GM12878 (cell line): ENCODE measurements around the gene SFSWAP. TPM values are rescaled to one million over a fixed set of nuclear protein-coding genes. Genes with fewer than 3 reads are reported as not detected.

Experiments used
- ATAC-seq: fragments of 200-7000 bp; cut with Tn5 transposase; 3 replicates; pipeline ENCODE4 v1.9.1; 2020; ENCODE audit warnings: mild to moderate bottlenecking, moderate library complexity
- BruUV-seq: library from RNA; stranded (reverse); fragments of 400-500 nt; replicated peaks from 2 replicates; lab custom pipeline; 2021; lab: Mats Ljungman, UMichigan
- CTCF ChIA-PET: fragments of 300-600 bp; sonication (Branson Sonifier 250); formaldehyde crosslinking; extraction: SDS; loops from one replicate; lab custom pipeline; 2021; ENCODE audit warnings: inconsistent platforms; lab: Yijun Ruan, JAX
- POLR2A ChIA-PET: fragments of 350-600 bp; formaldehyde crosslinking; extraction: SDS; loops from one replicate; lab custom pipeline; 2021; ENCODE audit warnings: inconsistent platforms; lab: Charles Lee
- RAD21 ChIA-PET: fragments of 300-600 bp; sonication (Branson Sonifier 250); formaldehyde crosslinking; loops from one replicate; lab custom pipeline; 2023; ENCODE audit warnings: antibody characterized with exemption; ENCODE audit not compliant: unreplicated experiment; lab: Charles Lee
- SMC1A ChIA-PET: fragments of 300-600 bp; sonication (Branson Sonifier 250); formaldehyde crosslinking; loops from one replicate; lab custom pipeline; 2023; ENCODE audit not compliant: unreplicated experiment, uncharacterized antibody; lab: Charles Lee
- DNase-seq: peaks from one replicate; pipeline ENCODE4 v3.0.0-alpha.2; 2011; ENCODE audit warnings: low read depth, low spot score
- FAIRE-seq: peaks from 3 replicates; lab custom pipeline; 2011; peaks lifted over from hg19 to GRCh38; lab: Jason Lieb, UNC
- H2AFZ ChIP-seq: 2 replicates; pipeline ENCODE4 v1.6.0; 2011; ENCODE audit warnings: low read depth, low read length, control low read depth; ENCODE audit not compliant: control insufficient read depth
- H3K27ac ChIP-seq: 2 replicates; pipeline ENCODE4 v1.5.1; 2011; ENCODE audit warnings: control low read depth; ENCODE audit not compliant: control insufficient read depth, insufficient read depth
- H3K27me3 ChIP-seq, 2 experiments: replicated peaks in 1 of 2; 2 replicates each; pipeline versions ENCODE4 v1.6.0 to v1.6.1; 2011; ENCODE audit warnings: low read length in 1 of 2; ENCODE audit not compliant: control insufficient read depth in 2 of 2, insufficient read depth in 2 of 2
- H3K36me3 ChIP-seq, 2 experiments: 2 replicates each; pipeline ENCODE4 v1.5.1; 2011; ENCODE audit warnings: low read length in 1 of 2; ENCODE audit not compliant: control insufficient read depth in 2 of 2, insufficient read depth in 2 of 2
- H3K4me1 ChIP-seq: 2 replicates; pipeline ENCODE4 v1.6.1; 2011; ENCODE audit warnings: mild to moderate bottlenecking, low read length, moderate library complexity, mixed read lengths; ENCODE audit not compliant: control insufficient read depth, insufficient read depth
- H3K4me2 ChIP-seq: 2 replicates; pipeline ENCODE4 v1.6.0; 2011; ENCODE audit warnings: control low read depth; ENCODE audit not compliant: control insufficient read depth, insufficient read depth
- H3K4me3 ChIP-seq: fragments of 200-600 bp; sonication (generic); 2 replicates; pipeline ENCODE4 v1.5.1; 2016
- H3K79me2 ChIP-seq: 2 replicates; pipeline ENCODE4 v1.6.0; 2011; ENCODE audit warnings: low read length; ENCODE audit not compliant: control insufficient read depth, insufficient read depth
- H3K9ac ChIP-seq: 2 replicates; pipeline ENCODE4 v1.8.0; 2011; ENCODE audit warnings: low read length, control low read depth, mixed read lengths; ENCODE audit not compliant: control insufficient read depth, insufficient read depth
- H3K9me3 ChIP-seq: replicated peaks from 3 replicates; pipeline ENCODE4 v1.5.1; 2011; ENCODE audit warnings: mild to moderate bottlenecking, low read length; ENCODE audit not compliant: control insufficient read depth, insufficient read depth
- H4K20me1 ChIP-seq: 2 replicates; pipeline ENCODE4 v1.6.0; 2011; ENCODE audit not compliant: control insufficient read depth, insufficient read depth
- BCL3 ChIP-seq: IDR thresholded peaks from 2 replicates; pipeline ENCODE4 v1.6.1; 2011; ENCODE audit warnings: borderline replicate concordance, low read depth, mild to moderate bottlenecking, moderate library complexity, low read length; ENCODE audit not compliant: insufficient read depth, poor library complexity, severe bottlenecking
- CEBPB ChIP-seq, 2 experiments: fragments of 150-350 bp in 1 of 2; IDR thresholded peaks; 2 replicates each; pipeline ENCODE4 v1.6.1; 2012 to 2014; ENCODE audit warnings: low read depth in 2 of 2, low read length in 2 of 2, borderline replicate concordance in 1 of 2, inconsistent platforms in 1 of 2
- CHD1 ChIP-seq: IDR thresholded peaks from 2 replicates; pipeline ENCODE4 v1.6.1; 2012; ENCODE audit warnings: low read depth, low read length, improper control_type of control experiment
- CTCF ChIP-seq, 3 experiments: IDR thresholded peaks in 2 of 3; conservative IDR thresholded peaks in 1 of 3; 2 replicates each; pipeline ENCODE4 v1.5.1; 2011; ENCODE audit warnings: low read depth in 3 of 3, low read length in 3 of 3, mild to moderate bottlenecking in 3 of 3, control low read depth in 2 of 3, moderate library complexity in 2 of 3, inconsistent platforms in 1 of 3, mixed read lengths in 1 of 3; ENCODE audit not compliant: control insufficient read depth in 2 of 3, insufficient read depth in 1 of 3; ENCODE audit errors: extremely low read depth in 1 of 3
- EGR1 ChIP-seq, 2 experiments: IDR thresholded peaks; 1 replicate in 1 of 2; 2 replicates in 1 of 2; pipeline ENCODE4 v1.6.1; 2011 to 2012; ENCODE audit warnings: low read depth in 2 of 2, low read length in 2 of 2, borderline replicate concordance in 1 of 2, mild to moderate bottlenecking in 1 of 2, moderate library complexity in 1 of 2
- HDAC2 ChIP-seq: fragments of 200-600 bp; sonication (generic); IDR thresholded peaks from 2 replicates; pipeline ENCODE4 v1.6.1; 2017
- IKZF2 ChIP-seq, 2 experiments: fragments of 450-650 bp; IDR thresholded peaks; 2 replicates each; pipeline ENCODE4 v1.6.1; 2017; ENCODE audit warnings: mild to moderate bottlenecking in 2 of 2, moderate library complexity in 2 of 2
- MYC ChIP-seq: IDR thresholded peaks from 2 replicates; pipeline ENCODE4 v1.6.1; 2011; ENCODE audit warnings: mild to moderate bottlenecking, low read length, moderate library complexity, inconsistent platforms; ENCODE audit not compliant: insufficient read depth, insufficient replicate concordance, insufficient read length, severe bottlenecking
- PAX5 ChIP-seq: IDR thresholded peaks from 2 replicates; pipeline ENCODE4 v1.6.1; 2011; ENCODE audit warnings: low read depth, low read length, borderline replicate concordance
- POLR2AphosphoS5 ChIP-seq: IDR thresholded peaks from 2 replicates; pipeline ENCODE4 v1.6.1; 2011; ENCODE audit warnings: mild to moderate bottlenecking, low read length, inconsistent platforms
- RCOR1 ChIP-seq: conservative IDR thresholded peaks from 2 replicates; pipeline ENCODE4 v1.6.1; 2012; ENCODE audit warnings: low read depth, low read length, improper control_type of control experiment
- ZNF207 ChIP-seq: fragments of 450-650 bp; IDR thresholded peaks from 2 replicates; pipeline ENCODE4 v1.6.1; 2014; ENCODE audit warnings: antibody characterized with exemption, mild to moderate bottlenecking, borderline replicate concordance
- ZNF687 ChIP-seq: fragments of 450-650 bp; IDR thresholded peaks from 2 replicates; pipeline ENCODE4 v1.6.1; 2017; ENCODE audit warnings: mild to moderate bottlenecking, moderate library complexity
- WGBS: methylation state at CpG from one replicate; pipeline ENCODE4 v1.1.6; 2016; ENCODE audit warnings: low lambda C conversion rate; ENCODE audit not compliant: insufficient replicate concordance, insufficient coverage; ENCODE audit errors: missing lambda C conversion rate; 5-methylcytosine and 5-hydroxymethylcytosine counted together
- in situ Hi-C: fragments of 300-500 bp; cut with MboI; formaldehyde crosslinking; loops from 9 replicates; pipeline ENCODE4 v1.14.3; 2018; ENCODE audit warnings: mixed read lengths
- intact Hi-C: fragments of 100-400 bp; cut with micrococcal nuclease; formaldehyde crosslinking; loops from one replicate; pipeline ENCODE4 v1.14.2; 2022; ENCODE audit not compliant: unreplicated experiment
- polyA plus RNA-seq, 11 experiments: library from polyadenylated mRNA; depleted of rRNA in 4 of 11; unstranded in 6 of 11; stranded (reverse) in 5 of 11; fragments of >200 nt; fragmentation: Nextera tagmentation in 4 of 11; fragmentation: Illumina TruSeq in 1 of 11; extraction: Ambion mirVana in 4 of 11; extraction: Trizol in 1 of 11; gene quantifications; 1 replicate in 1 of 11; 2 replicates in 10 of 11; pipeline versions ENCODE4 v1.2.1 to v1.2.3, GENCODE V29; 2011 to 2016; ENCODE audit warnings: inconsistent platforms in 2 of 11, missing spikeins in 2 of 11, low read depth in 1 of 11
- total RNA-seq, 4 experiments: library from RNA; depleted of rRNA in 3 of 4; stranded (reverse); fragments of >200 nt in 3 of 4; fragmentation: Illumina TruSeq in 1 of 4; extraction: Trizol in 1 of 4; gene quantifications; 2 replicates each; pipeline versions ENCODE4 v1.2.1 to v1.2.3, GENCODE V29; 2013 to 2021

The SFSWAP gene
- total and polyA plus RNA-seq, 10 of the 15 experiments (the other 5 are each of a cell fraction or from before 2014, with no cell fraction given), result 1.8 to 48.6 (median 25.0) TPM

- DNase-seq (no peak), FAIRE-seq (no peak)
- Histone ChIP-seq H3K27ac (no peak overlapping the region), H4K20me1 (no peaks in the 10 kb centered on the region), H3K9me3 (no peaks in the 10 kb centered on the region; the same call in 2 of the 3 replicates), H3K27me3 (no peaks in the 10 kb centered on the region; a peak in 1 of 4 replicates)
- ChIA-PET POLR2A (no interaction called here), CTCF (no interaction called here), RAD21 (no interaction called here)
- BruUV-seq, result no TSS peak
- WGBS, result 60% methylated on average over 3 of the region's 3 CpGs
- TF ChIP-seq IKZF2 (IDR thresholded peaks at IDR 0.05), result no peak
- TF ChIP-seq RCOR1, result no peak
- no peak for TF ChIP-seq MYC
- TF ChIP-seq CTCF (IDR thresholded peaks at IDR 0.05 in 2 of 3, conservative IDR thresholded peaks at IDR 0.05 in 1 of 3; ENCODE audit: control insufficient read depth in 2 of 3, extremely low read depth in 1 of 3, insufficient read depth in 1 of 3, low read depth in 3 of 3, low read length in 3 of 3), result no peak
- no peak for TF ChIP-seq EGR1 (IDR thresholded peaks at IDR 0.05; ENCODE audit: borderline replicate concordance in 1 of 2, low read depth in 2 of 2, low read length in 2 of 2)
- TF ChIP-seq PAX5, result no peak
- no peak for TF ChIP-seq ZNF687
- TF ChIP-seq CHD1, result no peak
- TF ChIP-seq POLR2AphosphoS5, result no peak
- no peak for TF ChIP-seq BCL3
- TF ChIP-seq CEBPB (IDR thresholded peaks at IDR 0.05; ENCODE audit: borderline replicate concordance in 1 of 2, low read depth in 2 of 2, low read length in 2 of 2), result no peak
- no peak for TF ChIP-seq ZNF207
- no peak for TF ChIP-seq HDAC2
- TF ChIP-seq, all 136 proteins: peak for 0
- H3K4me3 ChIP-seq, result no peak overlapping the region
- no peak overlapping the region for H3K4me2 ChIP-seq
- no peak overlapping the region for H3K9ac ChIP-seq
- SMC1A ChIA-PET, result no interaction called here
- H2AFZ ChIP-seq, result no peak overlapping the region
- ATAC-seq, result no peak
- H3K79me2 ChIP-seq, result no peaks in the 10 kb centered on the region
- no peaks in the 10 kb centered on the region for H3K4me1 ChIP-seq
- no peaks in the 10 kb centered on the region for H3K36me3 ChIP-seq
- intact Hi-C loops, result no loop called here
- in situ Hi-C loops, result no loop called here
Measured at GRCh38 chr12:131688131-131688844, 22.6 kb upstream of the SFSWAP start.
